A673 (cell line): ENCODE data around the gene TRAF3IP3.

ENCODE experiments used
- CTCF ChIP-seq: fragments of 300-800, 200-600 bp; sonication (generic); conservative IDR thresholded peaks from 2 replicates; pipeline ENCODE4 v1.5.1; 2017; ENCODE audit warnings: low read depth, mild to moderate bottlenecking, antibody characterized with exemption, low read length, moderate library complexity, mixed read lengths
- EZH2 ChIP-seq: fragments of 200-600 bp; sonication (generic); IDR thresholded peaks from 2 replicates; pipeline ENCODE4 v1.6.1; 2017; ENCODE audit warnings: borderline replicate concordance, low read depth, mild to moderate bottlenecking, mixed read lengths, antibody characterized with exemption, low read length; ENCODE audit not compliant: poor library complexity, severe bottlenecking

- no peak for TF ChIP-seq CTCF
- no peak for TF ChIP-seq EZH2
Measured at GRCh38 chr1:209785592-209785991, 29.7 kb downstream of the TRAF3IP3 start.
